ENCODE results near the gene MUC2.

Gene MUC2

GRCh38 chr11:1052133-1053011 lies 22.3 kb upstream of the MUC2 start:
- DNase-seq = no peak

DNA sequence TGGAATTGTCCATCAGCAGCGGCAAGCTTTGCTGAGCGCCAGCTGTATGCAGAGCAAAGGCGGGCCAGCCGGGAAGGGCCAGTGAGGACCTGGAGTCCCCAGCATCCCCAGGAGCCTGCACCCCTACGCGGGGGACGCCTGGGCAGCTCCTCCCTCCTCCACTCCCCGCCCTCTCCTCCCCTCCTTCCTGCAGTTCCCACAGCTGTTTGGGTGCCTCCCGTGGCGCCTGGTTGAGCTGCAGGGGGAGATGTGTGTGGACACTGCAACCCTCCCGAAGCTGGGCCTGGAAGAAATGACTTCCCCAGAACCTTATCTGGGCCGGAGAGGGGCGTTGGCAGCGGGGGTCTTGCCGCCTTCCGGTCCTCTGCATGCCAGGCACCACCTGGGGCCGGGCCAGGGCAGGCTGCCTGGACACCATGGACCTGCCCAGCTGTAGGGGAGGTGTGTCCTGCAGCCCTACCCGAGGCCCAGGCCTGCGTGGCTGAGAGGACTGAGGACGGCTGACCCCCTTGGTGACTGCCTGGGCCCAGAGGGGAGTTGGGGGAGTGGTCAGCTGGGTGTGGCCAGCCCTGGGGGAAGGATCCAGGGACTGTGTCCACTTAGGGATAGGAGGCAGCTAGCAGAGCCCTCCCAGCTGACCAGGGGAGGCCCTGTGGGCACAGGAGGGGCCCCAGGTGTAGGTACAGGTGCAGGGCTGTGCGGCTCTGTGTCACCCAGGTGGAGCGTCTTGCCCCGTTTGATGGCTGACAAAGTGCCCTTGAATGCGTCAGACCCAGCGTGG lies 21.4 kb upstream of the MUC2 start:
- DNase-seq = no peak

GRCh38 chr11:1054143-1055108 lies 20.2 kb upstream of the MUC2 start:
- DNase-seq = no peak

- no peak for DNase-seq
Observed at GRCh38 chr11:1055109-1055703, 19.5 kb upstream of the MUC2 start.

DNA sequence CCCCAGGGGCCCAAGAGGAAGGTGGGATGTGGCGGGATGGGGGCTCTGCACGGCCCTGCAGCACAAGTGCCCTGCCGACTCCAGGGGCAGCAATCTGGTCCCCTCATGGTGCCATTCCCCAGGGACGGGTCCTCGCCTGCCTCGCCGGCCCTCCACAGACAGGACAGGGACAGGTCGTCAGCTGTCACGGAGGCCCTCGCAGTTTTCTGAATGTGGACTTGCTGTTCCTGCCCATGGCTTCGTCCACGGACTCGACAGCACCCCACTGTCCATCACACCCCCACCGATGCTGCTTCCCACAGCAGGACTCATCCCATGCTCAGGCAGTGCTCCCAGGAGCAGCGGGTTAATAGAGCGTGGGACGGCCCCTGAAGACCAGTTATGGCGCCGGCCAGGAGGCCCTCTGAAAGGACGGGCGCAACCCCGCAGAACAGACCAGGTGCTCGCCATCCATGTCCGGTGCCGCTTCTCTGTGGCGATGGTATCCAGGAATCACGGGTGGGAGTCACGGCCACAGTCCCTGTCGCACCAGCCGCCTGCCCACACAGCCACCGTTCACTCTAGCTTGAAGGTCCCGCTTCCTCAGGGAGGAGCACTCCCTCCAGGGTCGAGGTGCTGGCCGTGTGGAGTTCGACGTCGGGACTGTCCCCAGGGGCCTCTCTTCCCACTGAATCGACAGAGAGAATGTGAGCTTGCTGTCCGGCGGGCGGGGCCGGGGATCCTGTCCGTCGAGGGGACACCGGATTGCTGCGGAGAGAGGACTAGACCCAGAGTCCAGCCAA lies 18.5 kb upstream of the MUC2 start:
- no peak for DNase-seq

- DNase-seq = no peak
Observed at GRCh38 chr11:1057806-1058205, 16.9 kb upstream of the MUC2 start.

GRCh38 chr11:1059759-1060158 lies 14.9 kb upstream of the MUC2 start:
- DNase-seq = no peak

- DNase-seq = no peak
Observed at GRCh38 chr11:1060410-1060809, 14.3 kb upstream of the MUC2 start.

DNA sequence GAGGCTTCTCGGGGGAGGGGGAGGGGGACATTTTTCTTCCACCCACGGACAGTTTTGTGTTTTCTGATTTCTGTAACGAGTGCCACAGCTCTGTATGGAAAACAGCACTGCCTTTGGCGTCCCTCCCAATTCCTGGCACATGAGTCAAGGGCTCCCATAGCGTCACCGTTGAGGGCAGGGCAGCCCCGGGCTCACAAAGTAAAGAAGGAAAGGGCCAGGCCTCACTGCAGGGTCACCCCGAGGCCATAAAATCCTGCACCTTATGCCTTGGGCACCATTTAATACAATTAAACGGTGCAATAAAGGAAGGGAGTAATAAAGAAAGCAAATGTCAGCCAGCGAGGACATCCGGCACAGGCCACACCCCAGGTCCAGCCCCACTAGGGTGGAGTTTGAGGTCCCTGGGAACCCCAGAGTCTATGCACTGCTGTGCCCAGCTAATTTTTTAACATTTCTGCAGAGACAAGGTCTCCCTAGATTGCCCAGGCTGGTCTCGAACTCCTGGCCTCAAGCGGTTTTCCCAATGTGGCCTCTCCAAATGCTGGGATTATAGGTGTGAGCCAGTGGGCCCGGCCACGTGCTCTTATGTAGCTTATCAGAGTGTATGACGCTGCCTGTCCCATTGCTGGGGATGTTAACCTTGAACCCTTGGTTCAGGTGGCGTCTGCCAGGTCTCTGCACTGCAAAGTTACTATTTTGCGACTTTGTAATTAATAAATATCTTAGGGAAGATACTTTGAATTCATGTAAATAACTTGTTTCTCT lies 13.6 kb upstream of the MUC2 start:
- no peak for DNase-seq

DNA sequence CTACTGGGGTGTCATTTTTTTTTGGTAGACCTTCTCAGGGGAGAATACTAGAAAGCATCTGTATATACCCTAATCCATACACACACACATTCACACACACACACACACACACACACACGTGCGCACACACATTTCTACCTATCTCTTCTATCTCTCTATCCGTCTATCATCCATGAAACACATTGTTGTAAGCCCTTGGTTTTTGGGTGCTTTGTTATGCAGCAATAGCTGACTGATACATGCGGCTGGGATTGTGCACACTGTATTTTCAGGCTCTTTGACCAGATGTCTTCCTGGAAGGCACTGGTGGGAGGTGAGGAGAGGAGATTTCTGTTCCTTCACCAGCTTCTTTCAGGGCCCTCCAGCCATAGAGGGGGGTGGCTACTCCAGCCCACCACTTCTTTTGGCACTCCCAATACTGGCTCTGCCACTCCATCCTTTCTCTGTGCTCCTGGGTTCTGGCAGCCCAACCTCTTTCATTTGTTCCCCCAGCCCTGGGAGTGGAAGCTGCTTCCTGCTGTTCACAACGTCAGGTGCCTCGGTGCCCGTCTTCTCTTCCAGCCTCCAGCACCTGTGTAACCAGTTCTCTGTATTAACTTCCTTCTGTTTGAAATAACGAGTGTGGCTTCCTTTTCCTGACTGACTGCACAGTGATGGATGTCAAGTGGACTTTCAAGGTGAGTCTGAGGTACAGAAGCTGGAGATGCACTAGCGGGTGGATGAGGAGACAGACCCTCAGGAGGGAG lies 12.4 kb upstream of the MUC2 start:
- no peak for DNase-seq

DNA sequence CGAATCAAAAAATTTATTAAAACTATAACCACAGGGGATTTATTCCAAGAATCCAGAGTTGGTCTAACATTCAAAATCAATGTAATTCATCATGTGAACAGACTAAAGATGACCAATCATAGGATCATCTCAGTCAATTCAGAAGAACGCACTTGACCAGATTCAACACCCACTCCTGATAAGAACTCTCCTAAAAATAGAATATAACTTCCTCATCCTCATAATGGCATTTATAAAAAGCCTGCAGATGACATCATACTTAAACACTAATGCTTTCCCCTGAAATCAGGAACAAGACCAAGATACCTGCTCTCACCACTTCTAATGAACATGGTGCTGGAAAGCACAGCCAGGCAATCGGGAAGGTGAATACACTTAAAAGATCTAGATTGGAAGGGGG lies 10.5 kb upstream of the MUC2 start:
- no peak for DNase-seq

GRCh38 chr11:1067812-1068496 lies 6.7 kb upstream of the MUC2 start:
- no peak for DNase-seq

DNA sequence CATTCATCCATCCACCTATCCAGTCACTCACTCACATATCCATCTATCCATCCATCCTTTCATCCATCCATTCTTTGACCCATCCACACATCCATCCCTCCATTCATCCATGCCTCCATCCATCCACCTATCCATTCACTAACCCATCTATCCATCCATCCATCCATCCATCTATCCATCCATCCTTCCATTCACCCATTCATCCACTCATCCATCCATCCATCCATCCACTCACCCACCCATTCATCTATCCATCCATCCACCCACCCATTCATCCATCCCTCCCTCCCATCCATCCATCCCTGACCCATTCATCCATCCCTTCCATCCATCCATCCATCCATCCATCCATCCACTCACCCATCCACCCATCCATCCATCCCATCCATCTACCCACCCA lies 4.9 kb upstream of the MUC2 start:
- DNase-seq = no peak

- DNase-seq = no peak
Observed at GRCh38 chr11:1070594-1071462, 3.8 kb upstream of the MUC2 start.

DNA sequence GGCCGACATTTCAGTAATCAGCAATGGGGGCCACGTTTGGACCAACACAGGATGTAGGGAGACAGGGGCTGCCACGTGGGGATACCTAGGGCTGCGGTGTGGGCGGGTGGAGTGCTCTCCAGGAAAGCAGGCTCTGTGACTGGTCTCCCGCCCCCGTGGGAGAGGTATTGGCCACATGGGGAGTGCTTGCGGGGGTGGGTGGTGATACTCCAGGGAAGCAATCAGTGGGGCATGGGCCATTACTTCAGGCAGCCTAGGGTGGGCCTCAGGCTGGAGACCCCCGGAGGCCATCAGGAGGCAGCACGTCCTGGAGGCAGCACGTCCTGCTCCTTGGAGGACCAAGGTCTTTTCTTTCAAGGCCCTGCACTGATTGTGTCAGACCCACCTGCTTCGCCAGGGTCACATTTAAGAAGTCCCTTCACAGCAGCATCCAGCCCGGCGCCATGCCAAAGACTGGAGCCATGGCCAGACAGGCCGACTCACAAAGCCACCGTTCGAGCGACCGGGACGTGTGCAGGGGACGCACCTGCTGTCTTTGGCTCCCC lies 3.0 kb upstream of the MUC2 start:
- no peak for DNase-seq

- DNase-seq = no peak
Observed at GRCh38 chr11:1072116-1072820, 2.4 kb upstream of the MUC2 start.

- DNase-seq = no peak
Observed at GRCh38 chr11:1072821-1073231, 1.8 kb upstream of the MUC2 start.

All from NCI-H1694 (cell line).